Measurements from ENCODE around the gene CORIN. TPM values are rescaled to one million over a fixed set of nuclear protein-coding genes. Genes with fewer than 3 reads are reported as not detected.

Gene CORIN
- total and polyA plus RNA-seq, 2 donors (not counting 3 experiments of a cell fraction or from before 2014, with no cell fraction given) = 0.07 to 0.40 TPM

DNA sequence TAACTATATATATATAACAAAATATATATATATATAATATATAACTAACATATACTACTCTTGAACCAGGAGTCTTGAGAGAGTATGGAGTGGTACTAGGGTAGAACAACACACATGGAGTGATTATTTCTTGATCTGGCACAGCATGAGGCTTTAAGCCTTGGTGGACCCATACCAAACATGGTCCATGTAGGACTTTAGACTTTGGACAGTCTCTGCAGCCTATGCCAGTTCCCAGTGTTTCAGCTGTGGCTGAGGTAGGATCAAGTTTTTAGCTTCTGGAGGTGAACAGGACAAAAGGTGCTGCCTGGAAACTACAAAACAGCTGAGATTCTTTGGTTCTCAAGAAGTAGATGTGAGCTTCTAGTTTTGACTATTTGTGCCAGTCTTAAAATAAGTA, 20.6 kb downstream of the CORIN start:
- TF ChIP-seq MAX (IDR thresholded peaks at IDR 0.05; ENCODE audit: insufficient read depth, insufficient read length) (no peak), POLR2A (IDR thresholded peaks at IDR 0.05; ENCODE audit: low read depth, low read length) (no peak), MYC (IDR thresholded peaks at IDR 0.05; ENCODE audit: low read depth, low read length) (no peak), GATA2 (IDR thresholded peaks at IDR 0.05; ENCODE audit: insufficient read depth, insufficient read length, low read depth, low read length) (no peak), JUN (IDR thresholded peaks at IDR 0.05; ENCODE audit: borderline replicate concordance, insufficient read depth, insufficient read length, low read depth) (no peak), EZH2 (IDR thresholded peaks at IDR 0.05; ENCODE audit: borderline replicate concordance, low read depth, low read length, severe bottlenecking) (no peak), FOS (IDR thresholded peaks at IDR 0.05; ENCODE audit: borderline replicate concordance, insufficient read depth, low read length) (no peak), POLR2AphosphoS5 (IDR thresholded peaks at IDR 0.05; ENCODE audit: insufficient read depth, low read depth, low read length) (no peak), CTCF (IDR thresholded peaks at IDR 0.05; ENCODE audit: extremely low read depth in 1 of 2, insufficient read depth in 1 of 2, low read depth in 1 of 2, low read length in 2 of 2) (no peak)
- Histone ChIP-seq H3K9ac (replicated peaks; ENCODE audit: extremely low read depth, insufficient read depth, low read length) (no peak overlapping the region), H3K4me2 (ENCODE audit: insufficient read depth, low read length) (no peak overlapping the region), H3K4me1 (ENCODE audit: control insufficient read depth, extremely low read depth, insufficient read depth, low read length) (peaks cover 8% of the 10 kb centered on the region), H3K27ac (ENCODE audit: insufficient read depth, low read depth, low read length) (no peak overlapping the region), H4K20me1 (replicated peaks; ENCODE audit: control insufficient read depth, extremely low read depth, insufficient read depth, low read length) (no peaks in the 10 kb centered on the region), H2AFZ (ENCODE audit: low read depth, low read length) (no peak overlapping the region), H3K36me3 (ENCODE audit: control insufficient read depth in 2 of 2, extremely low read depth in 1 of 2, insufficient read depth in 2 of 2, low read length in 2 of 2) (no peaks in the 10 kb centered on the region), H3K79me2 (ENCODE audit: control insufficient read depth, insufficient read depth, low read length) (no peaks in the 10 kb centered on the region), H3K9me1 (replicated peaks; ENCODE audit: control insufficient read depth, extremely low read depth, insufficient read depth, low read length) (no peaks in the 10 kb centered on the region), H3K27me3 (ENCODE audit: control insufficient read depth in 2 of 2, insufficient read depth in 2 of 2, low read length in 2 of 2) (peaks cover 9 to 12% of the 10 kb centered on the region in 2 experiments), H3K9me3 (replicated peaks; ENCODE audit: control insufficient read depth, insufficient read depth, low read length) (no peaks in the 10 kb centered on the region), H3K4me3 (replicated peaks in 1 of 3; ENCODE audit: insufficient read depth in 1 of 3, low read depth in 1 of 3, low read length in 3 of 3) (no peak overlapping the region)
- no peak for DNase-seq (ENCODE audit: low read depth, low spot score)
- intact Hi-C loops (cut with micrococcal nuclease) = loop anchor here (5.0 to 10.0 kb wide), 2 partner anchors 72 to 100 kb away; no protein-coding TSS in a partner anchor
- dilution Hi-C loops (cut with MboI; ENCODE audit: extremely low pct_ligation_motif_present, low sequenced_read_pairs) = no loop called here
- CTCF ChIA-PET = interaction anchor here (1.2 kb wide), 1 partner anchor 19 kb away, joined by 3 read pairs; no protein-coding TSS in a partner anchor
- POLR2A ChIA-PET = no interaction called here
- no peak for FAIRE-seq
- no TSS peak for BruUV-seq (replicated peaks)
